Ovary (tissue), 9 donors: ENCODE data around the gene EFNA4. TPM values are rescaled to one million over a fixed set of nuclear protein-coding genes. Genes with fewer than 3 reads are reported as not detected.

Experiments used
- DNase-seq, 5 donors: peaks; one replicate each; pipeline ENCODE4 v3.0.0-alpha.2; 2019 to 2020
- H3K27ac ChIP-seq, 2 donors: fragments of 200-600 bp; one replicate each; pipeline versions ENCODE4 v1.5.1 to v1.8.0; 2019 to 2022
- H3K27me3 ChIP-seq: fragments of 200-600 bp; one replicate; pipeline ENCODE4 v1.8.0; 2022
- H3K36me3 ChIP-seq: fragments of 200-600 bp; sonication (generic); one replicate; pipeline ENCODE4 v1.5.1; 2019
- H3K4me1 ChIP-seq: one replicate; pipeline ENCODE4 v1.8.1; 2013; ENCODE audit warnings: mild to moderate bottlenecking, moderate library complexity; ENCODE audit not compliant: insufficient read depth
- H3K4me3 ChIP-seq: fragments of 200-600 bp; sonication (generic); one replicate; pipeline ENCODE4 v1.5.1; 2017
- H3K9me3 ChIP-seq, 2 donors: fragments of 200-600 bp in 1 of 2; sonication (generic) in 1 of 2; one replicate each; pipeline versions ENCODE4 v1.5.1 to v1.8.1; 2013 to 2019; ENCODE audit warnings: mild to moderate bottlenecking in 1 of 2, moderate library complexity in 1 of 2
- EP300 ChIP-seq: sonication (generic); formaldehyde crosslinking; IDR thresholded peaks from one replicate; pipeline ENCODE4 v1.6.1; 2017; ENCODE audit warnings: antibody characterized with exemption
- POLR2A ChIP-seq: fragments of 450-650 bp; IDR thresholded peaks from one replicate; pipeline ENCODE4 v1.6.1; 2017; ENCODE audit warnings: antibody characterized with exemption, mild to moderate bottlenecking, moderate library complexity
- WGBS, 3 donors: extraction: QIAGEN DNeasy Blood & Tissue Kit in 1 of 3; methylation state at CpG; one replicate each; pipeline versions ENCODE4 v1.1.5 to v1.1.7; 2013 to 2017; 5-methylcytosine and 5-hydroxymethylcytosine counted together
- intact Hi-C, 4 donors: fragments of 100-400 bp; cut with DNase I; formaldehyde crosslinking; loops; one replicate each; pipeline versions ENCODE4 v1.11.0 to v1.15.1; 2022 to 2023
- polyA plus RNA-seq, 2 donors: library from polyadenylated mRNA; stranded (reverse); fragments of 200-250 nt in 1 of 2; fragments of 350-450 nt in 1 of 2; fragmentation: Illumina TruSeq in 1 of 2; extraction: RNeasy Lipid Tissue Mini Kit (QIAGEN cat#74804) in 1 of 2; gene quantifications; one replicate each; pipeline ENCODE4 v1.2.3, GENCODE V29; 2013 to 2014
- total RNA-seq, 7 donors: library from RNA; depleted of rRNA in 2 of 7; stranded (reverse); fragments of >200 nt in 2 of 7; fragmentation: NEBNext Ultra II Directional in 3 of 7; extraction: Animal tissue kit (Norgen Biotek cat#: 25700) in 3 of 7; gene quantifications; one replicate each; pipeline versions ENCODE4 v1.1.0 to v1.2.4, GENCODE V29; 2016 to 2023
- TF ChIP-seq, protein P1 (sequence below), 3 donors: fragments of 450-650 bp in 2 of 3; fragments of 200-600 bp in 1 of 3; IDR thresholded peaks; one replicate each; pipeline versions ENCODE4 v1.5.1 to v1.8.0; 2016 to 2022; ENCODE audit warnings: antibody characterized with exemption in 3 of 3, mild to moderate bottlenecking in 1 of 3
- donor health status: DM: no; HTN: no; CAD: no; lungs with moderate emphysema.
- donor health status: DM: no; HTN: no; CAD: no.
- donor health status: Bipolar disorder and iron deficiency.
- donor health status: DM: yes; HTN: yes; CAD: no.
- donor health status: DM: no; HTN: no; CAD: no.
- donor health status: DM: yes; HTN: yes; CAD: no.

Gene EFNA4
- total and polyA plus RNA-seq, 9 donors = 7.3 to 14.1 (median 10.6) TPM

DNA sequence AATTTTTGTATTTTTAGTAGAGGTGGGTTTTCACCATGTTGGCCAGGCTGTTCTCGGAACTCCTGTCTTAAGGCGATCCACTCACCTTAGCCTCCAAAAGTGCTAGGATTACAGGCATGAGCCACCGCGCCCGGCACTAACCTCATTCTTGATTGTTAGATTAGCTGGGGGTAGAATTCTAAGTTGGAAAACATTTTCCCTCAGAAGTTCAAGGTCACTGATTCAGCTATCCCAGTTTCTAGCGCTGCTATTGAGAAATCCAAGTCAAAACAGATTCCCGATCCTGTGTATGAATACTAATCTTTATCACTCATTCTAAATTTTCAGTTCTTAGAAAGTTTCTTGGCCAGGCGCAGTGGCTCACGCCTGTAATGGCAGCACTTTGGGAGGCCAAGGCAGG lies 39.8 kb downstream of the EFNA4 start:
- Histone ChIP-seq H3K9me3 (no peaks in the 10 kb centered on the region), H3K27me3 (no peaks in the 10 kb centered on the region), H3K36me3 (no peaks in the 10 kb centered on the region), H3K27ac (no peak overlapping the region), H3K4me3 (no peak overlapping the region), H3K4me1 (no peaks in the 10 kb centered on the region)
- TF ChIP-seq, protein P1, sequence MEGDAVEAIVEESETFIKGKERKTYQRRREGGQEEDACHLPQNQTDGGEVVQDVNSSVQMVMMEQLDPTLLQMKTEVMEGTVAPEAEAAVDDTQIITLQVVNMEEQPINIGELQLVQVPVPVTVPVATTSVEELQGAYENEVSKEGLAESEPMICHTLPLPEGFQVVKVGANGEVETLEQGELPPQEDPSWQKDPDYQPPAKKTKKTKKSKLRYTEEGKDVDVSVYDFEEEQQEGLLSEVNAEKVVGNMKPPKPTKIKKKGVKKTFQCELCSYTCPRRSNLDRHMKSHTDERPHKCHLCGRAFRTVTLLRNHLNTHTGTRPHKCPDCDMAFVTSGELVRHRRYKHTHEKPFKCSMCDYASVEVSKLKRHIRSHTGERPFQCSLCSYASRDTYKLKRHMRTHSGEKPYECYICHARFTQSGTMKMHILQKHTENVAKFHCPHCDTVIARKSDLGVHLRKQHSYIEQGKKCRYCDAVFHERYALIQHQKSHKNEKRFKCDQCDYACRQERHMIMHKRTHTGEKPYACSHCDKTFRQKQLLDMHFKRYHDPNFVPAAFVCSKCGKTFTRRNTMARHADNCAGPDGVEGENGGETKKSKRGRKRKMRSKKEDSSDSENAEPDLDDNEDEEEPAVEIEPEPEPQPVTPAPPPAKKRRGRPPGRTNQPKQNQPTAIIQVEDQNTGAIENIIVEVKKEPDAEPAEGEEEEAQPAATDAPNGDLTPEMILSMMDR (IDR thresholded peaks at IDR 0.05) = no peak
- TF ChIP-seq EP300 = no peak
- TF ChIP-seq POLR2A = no peak
- WGBS, 3 donors = 53 to 55% (median 54%) methylated on average over 9 of the region's 9 CpGs
- DNase-seq = no peak
- intact Hi-C loops = no loop called here

DNA sequence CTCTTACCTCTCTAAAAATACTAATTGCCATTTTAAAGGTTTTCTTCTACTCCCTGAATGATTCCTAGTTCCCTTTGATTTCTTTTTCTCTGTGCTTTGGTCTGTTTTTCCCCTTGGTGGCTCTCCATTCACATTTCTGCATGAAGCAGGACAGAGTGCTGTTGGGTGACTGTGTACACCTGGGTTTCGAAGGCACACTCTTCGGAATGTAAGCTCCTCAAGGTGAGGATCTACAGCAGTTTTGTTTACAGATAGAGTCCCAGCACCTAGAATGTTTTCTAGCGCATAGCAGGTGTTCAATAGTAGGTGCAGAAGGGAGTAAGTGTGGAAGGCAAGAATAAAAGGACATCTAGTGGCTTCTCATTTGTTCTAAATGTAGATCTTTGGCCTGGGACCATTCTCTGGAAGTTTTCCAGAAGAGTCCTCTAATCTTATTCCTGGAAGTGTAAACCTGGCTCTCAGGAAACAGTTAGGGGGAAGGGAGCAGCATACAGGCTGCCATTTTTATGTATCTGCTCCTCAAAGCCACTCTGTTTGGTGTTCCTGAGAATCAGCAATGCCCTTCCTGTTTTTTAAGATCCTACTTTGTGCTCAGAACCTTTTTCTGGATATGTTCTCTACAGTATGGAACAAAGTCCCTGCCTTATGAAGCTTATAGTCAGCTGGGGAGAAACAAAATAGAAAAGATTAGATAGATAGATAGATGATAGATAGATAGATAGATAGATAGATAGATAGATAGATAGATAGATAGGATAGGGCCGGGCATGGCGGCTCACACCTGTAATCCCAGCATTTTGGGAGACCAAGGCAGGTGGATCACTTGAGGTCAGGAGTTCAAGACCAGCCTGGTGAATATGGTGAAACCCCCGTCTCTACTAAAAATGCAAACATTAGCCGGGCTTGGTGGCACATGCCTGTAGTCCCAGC lies 41.3 kb downstream of the EFNA4 start:
- Histone ChIP-seq H3K4me3 (no peak overlapping the region), H3K9me3 (no peaks in the 10 kb centered on the region), H3K27ac (no peak overlapping the region), H3K27me3 (no peaks in the 10 kb centered on the region), H3K4me1 (no peaks in the 10 kb centered on the region), H3K36me3 (no peaks in the 10 kb centered on the region)
- TF ChIP-seq EP300 = no peak
- TF ChIP-seq, protein P1 (IDR thresholded peaks at IDR 0.05) = no peak
- no peak for TF ChIP-seq POLR2A
- DNase-seq = no peak
- intact Hi-C loops = no loop called here
- 70 to 85% (median 79%) methylated on average over 7 of the region's 7 CpGs for WGBS, 3 donors

DNA sequence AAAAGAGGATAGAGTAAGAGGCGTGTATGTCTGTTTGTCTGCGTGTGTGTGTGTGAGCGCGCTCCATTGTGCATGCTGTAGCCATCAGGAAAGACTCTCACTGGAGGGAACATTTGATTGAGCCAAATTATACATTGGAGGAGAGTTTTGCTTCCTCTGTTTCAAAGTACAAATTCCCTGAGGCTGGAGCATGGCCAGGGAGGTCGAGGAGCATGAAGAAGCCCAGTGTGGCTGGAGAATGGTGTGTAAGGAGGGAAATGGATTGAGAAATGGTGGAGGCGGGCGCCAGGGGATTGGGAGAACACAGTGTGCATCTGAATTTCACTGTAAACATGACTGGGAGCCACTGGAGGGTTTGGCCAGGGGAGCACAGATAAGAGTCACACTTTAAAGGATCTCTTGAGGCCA lies 42.1 kb downstream of the EFNA4 start:
- intact Hi-C loops = no loop called here
- no peaks in the 10 kb centered on the region for H3K36me3 ChIP-seq
- no peaks in the 10 kb centered on the region for H3K27me3 ChIP-seq
- TF ChIP-seq POLR2A = no peak
- TF ChIP-seq, protein P1 (IDR thresholded peaks at IDR 0.05) = no peak
- no peaks in the 10 kb centered on the region for H3K9me3 ChIP-seq
- no peak overlapping the region for H3K27ac ChIP-seq
- H3K4me3 ChIP-seq = no peak overlapping the region
- DNase-seq = no peak
- no peaks in the 10 kb centered on the region for H3K4me1 ChIP-seq
- 55 to 67% (median 59%) methylated on average over 7 of the region's 7 CpGs for WGBS, 3 donors

DNA sequence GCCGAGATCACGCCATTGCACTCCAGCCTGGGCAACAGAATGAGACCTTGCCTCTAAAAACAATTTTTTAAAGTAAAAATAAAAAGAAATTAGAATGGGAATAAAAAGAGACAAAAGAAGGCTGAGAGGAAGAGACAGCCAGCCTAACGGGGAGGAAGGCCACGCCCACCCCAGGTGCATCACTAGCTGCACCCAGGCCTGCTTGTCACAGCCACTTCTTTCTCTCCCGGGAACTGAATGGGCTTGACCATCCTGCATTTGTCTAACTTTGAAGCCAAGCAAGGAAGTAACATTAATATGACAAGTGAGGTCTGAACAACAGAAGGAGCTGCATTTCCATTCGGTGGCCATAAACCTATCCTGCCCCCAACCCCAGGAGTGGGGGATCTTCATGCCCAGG lies 43.3 kb downstream of the EFNA4 start:
- no peak for DNase-seq
- Histone ChIP-seq H3K36me3 (no peaks in the 10 kb centered on the region), H3K27ac (no peak overlapping the region), H3K4me1 (no peaks in the 10 kb centered on the region), H3K4me3 (no peak overlapping the region), H3K27me3 (no peaks in the 10 kb centered on the region), H3K9me3 (no peaks in the 10 kb centered on the region)
- intact Hi-C loops = no loop called here
- WGBS, 3 donors = 67 to 71% (median 67%) methylated on average over 6 of the region's 6 CpGs
- no peak for TF ChIP-seq POLR2A
- TF ChIP-seq, protein P1 (IDR thresholded peaks at IDR 0.05) = no peak
- no peak for TF ChIP-seq EP300
